Activated T-helper 1 cell treated with anti-CD3 and anti-CD28 coated beads, Interleukin-12 subunit alpha, Interleukin-12 subunit beta, Interleukin-2, Interleukin-4 antibody, amounts not matched to agents 30 ng/mL and 10 ng/mL and 1 ng/mL, durations not matched to agents 14 hours and 24 hours and 36 hours (primary cell): ENCODE data around the gene FABP3. TPM values are rescaled to one million over a fixed set of nuclear protein-coding genes. Genes with fewer than 3 reads are reported as not detected.

ENCODE experiments used
- DNase-seq: peaks from one replicate; pipeline ENCODE4 v3.0.0; 2021; ENCODE audit warnings: low spot score
- H3K27ac Mint-ChIP-seq: one replicate; pipeline ENCODE4 v1.8.0; 2021; ENCODE audit warnings: mild to moderate bottlenecking, mixed read lengths
- H3K27me3 Mint-ChIP-seq: one replicate; pipeline ENCODE4 v1.8.0; 2022; ENCODE audit warnings: mild to moderate bottlenecking, moderate library complexity, mixed read lengths; ENCODE audit not compliant: insufficient read depth
- H3K36me3 Mint-ChIP-seq: one replicate; pipeline ENCODE4 v1.8.0; 2021; ENCODE audit warnings: low read depth, mixed read lengths
- H3K4me1 Mint-ChIP-seq: one replicate; pipeline ENCODE4 v1.8.0; 2021; ENCODE audit warnings: low read depth, mixed read lengths
- H3K4me3 Mint-ChIP-seq: one replicate; pipeline ENCODE4 v1.8.0; 2021; ENCODE audit warnings: mild to moderate bottlenecking, moderate library complexity, mixed read lengths
- H3K9me3 Mint-ChIP-seq: one replicate; pipeline ENCODE4 v1.8.0; 2021; ENCODE audit warnings: mixed read lengths
- intact Hi-C: fragments of 100-400 bp; cut with micrococcal nuclease; formaldehyde crosslinking; loops from one replicate; pipeline ENCODE4 v1.15.1; 2024
- total RNA-seq: library from RNA; stranded (reverse); gene quantifications from 2 replicates; pipeline ENCODE4 v1.2.3, GENCODE V29; 2022

FABP3 gene
- total RNA-seq, 1 donor from 2014 or later, result not detected

DNA sequence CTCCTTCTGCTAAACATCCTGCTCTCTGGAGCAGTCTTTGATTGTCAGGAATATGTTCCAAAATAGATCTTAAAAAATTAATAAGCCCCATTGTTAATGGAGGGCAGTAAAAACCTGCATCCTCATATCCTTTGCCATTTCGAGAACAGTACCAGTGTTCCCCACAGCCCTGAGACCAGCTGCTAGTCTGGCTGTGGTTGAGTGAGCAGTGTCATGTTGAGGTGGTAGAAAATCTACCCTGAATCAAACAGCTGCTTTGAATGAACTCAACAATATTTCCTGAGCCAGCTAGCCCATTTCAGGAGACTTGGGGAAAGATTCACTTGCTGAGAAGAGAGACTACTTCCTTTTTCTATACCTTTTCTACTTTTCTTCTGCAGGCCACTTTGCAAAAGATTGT lies 24.4 kb downstream of the FABP3 start:
- Mint-ChIP-seq H3K4me3 (no peak overlapping the region), H3K9me3 (no peaks in the 10 kb centered on the region), H3K4me1 (no peaks in the 10 kb centered on the region), H3K36me3 (peaks cover 18% of the 10 kb centered on the region), H3K27ac (no peak overlapping the region), H3K27me3 (no peaks in the 10 kb centered on the region)
- DNase-seq, result no peak
- intact Hi-C loops, result no loop called here

DNA sequence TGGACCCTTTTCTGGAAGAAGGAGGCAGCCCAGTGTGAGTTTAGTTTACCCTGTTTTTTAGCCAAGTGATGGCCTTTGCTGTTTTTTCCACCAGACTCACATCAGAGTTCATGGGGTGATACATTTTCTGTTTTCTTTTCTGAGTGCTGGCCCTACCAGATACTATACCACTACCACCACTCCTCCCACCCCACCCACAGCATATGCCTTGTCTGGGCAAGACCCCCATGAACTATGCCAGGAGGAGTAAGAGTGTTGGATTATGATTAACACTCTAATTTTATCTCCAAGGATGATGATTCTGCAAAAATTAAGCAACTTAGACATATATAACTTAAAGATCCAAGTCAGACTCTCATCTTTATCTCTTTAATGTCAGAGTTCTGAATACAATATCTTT lies 26.1 kb downstream of the FABP3 start:
- DNase-seq, result no peak
- Mint-ChIP-seq H3K27ac (no peak overlapping the region), H3K36me3 (peaks cover 16% of the 10 kb centered on the region), H3K4me3 (no peak overlapping the region), H3K4me1 (no peaks in the 10 kb centered on the region), H3K27me3 (no peaks in the 10 kb centered on the region), H3K9me3 (no peaks in the 10 kb centered on the region)
- intact Hi-C loops, result no loop called here

DNA sequence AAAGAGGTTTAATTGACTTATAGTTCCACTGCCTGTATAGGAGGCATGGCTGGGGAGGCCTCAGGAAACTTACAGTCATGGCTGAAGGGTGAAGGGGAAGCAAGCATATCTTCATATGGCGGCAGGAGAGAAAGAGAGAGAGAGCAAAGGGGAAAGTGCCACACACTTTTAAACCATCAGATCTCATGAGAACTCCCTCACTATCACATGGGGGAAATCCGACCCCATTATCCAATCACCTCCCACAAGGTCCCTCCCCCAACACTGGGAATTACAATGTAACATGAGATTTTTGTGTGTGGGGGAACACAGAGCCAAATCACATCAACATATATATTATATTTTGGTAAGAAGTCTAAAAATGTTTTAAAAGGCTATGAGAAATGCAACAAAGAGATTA lies 27.2 kb downstream of the FABP3 start:
- intact Hi-C loops, result no loop called here
- no peaks in the 10 kb centered on the region for H3K9me3 Mint-ChIP-seq
- H3K27ac Mint-ChIP-seq, result no peak overlapping the region
- DNase-seq, result no peak
- no peak overlapping the region for H3K4me3 Mint-ChIP-seq
- no peaks in the 10 kb centered on the region for H3K4me1 Mint-ChIP-seq
- H3K27me3 Mint-ChIP-seq, result no peaks in the 10 kb centered on the region
- H3K36me3 Mint-ChIP-seq, result peaks cover 9% of the 10 kb centered on the region

DNA sequence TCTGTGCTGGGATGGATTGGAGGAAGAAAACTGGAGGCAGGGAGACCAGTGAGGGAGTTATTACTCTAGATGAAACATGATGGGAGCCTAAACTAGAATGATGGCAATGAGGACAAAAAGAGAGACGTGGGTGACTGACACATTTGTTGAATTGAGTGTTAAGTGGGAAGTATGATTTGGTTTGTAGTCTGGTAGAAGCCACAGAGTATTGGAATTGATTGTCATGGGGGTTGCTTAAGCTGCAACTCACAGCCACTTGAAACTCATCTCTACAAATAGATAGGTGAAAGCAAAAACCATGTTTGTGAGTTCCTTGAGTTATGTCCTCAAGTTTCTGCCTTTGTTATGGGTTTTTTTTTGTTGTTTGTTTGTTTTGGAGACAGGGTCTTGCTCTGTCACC lies 28.4 kb downstream of the FABP3 start:
- peaks cover 8% of the 10 kb centered on the region for H3K36me3 Mint-ChIP-seq
- no peaks in the 10 kb centered on the region for H3K9me3 Mint-ChIP-seq
- no peaks in the 10 kb centered on the region for H3K27me3 Mint-ChIP-seq
- H3K4me1 Mint-ChIP-seq, result no peaks in the 10 kb centered on the region
- no peak for DNase-seq
- H3K27ac Mint-ChIP-seq, result no peak overlapping the region
- H3K4me3 Mint-ChIP-seq, result no peak overlapping the region
- intact Hi-C loops, result no loop called here

DNA sequence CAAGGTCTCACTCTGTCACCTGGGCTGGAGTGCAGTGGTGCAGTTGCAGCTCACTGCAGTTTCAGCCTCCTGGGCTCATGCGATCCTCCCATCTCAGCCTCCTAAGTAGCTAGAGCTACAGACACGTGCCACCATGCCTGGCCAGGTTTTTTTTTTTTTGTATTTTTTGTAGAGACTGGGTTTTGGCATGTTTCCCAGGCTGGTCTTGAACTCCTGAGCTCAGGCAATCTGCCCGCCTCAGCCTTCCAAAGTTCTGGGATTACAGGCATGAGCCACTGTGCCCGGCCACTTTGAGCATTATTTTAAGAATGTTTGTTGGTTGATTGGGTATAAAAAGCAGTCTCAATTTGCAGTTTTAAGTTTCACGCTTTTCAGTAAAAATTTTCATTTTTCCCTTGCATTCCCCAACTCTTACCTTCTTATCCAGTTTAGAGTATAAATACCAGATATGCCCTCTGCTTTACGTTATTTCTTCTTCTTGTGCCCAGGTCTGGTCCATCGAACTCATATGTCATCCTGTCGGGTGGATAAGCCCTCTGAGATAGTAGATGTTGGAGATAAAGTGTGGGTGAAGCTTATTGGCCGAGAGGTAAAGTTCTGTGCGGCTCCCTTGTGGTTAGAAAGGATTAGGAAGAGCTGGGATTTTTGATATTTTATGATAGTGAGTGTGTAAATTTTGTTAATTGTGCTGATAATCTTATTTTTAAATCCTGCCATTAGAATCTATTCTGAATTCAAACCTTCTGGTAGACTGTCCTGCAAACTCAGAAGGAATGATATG lies 36.0 kb downstream of the FABP3 start:
- peaks cover 5% of the 10 kb centered on the region for H3K4me1 Mint-ChIP-seq
- peaks cover 7% of the 10 kb centered on the region for H3K36me3 Mint-ChIP-seq
- no peaks in the 10 kb centered on the region for H3K9me3 Mint-ChIP-seq
- intact Hi-C loops, result no loop called here
- H3K27ac Mint-ChIP-seq, result no peak overlapping the region
- no peak overlapping the region for H3K4me3 Mint-ChIP-seq
- no peaks in the 10 kb centered on the region for H3K27me3 Mint-ChIP-seq
- no peak for DNase-seq

DNA sequence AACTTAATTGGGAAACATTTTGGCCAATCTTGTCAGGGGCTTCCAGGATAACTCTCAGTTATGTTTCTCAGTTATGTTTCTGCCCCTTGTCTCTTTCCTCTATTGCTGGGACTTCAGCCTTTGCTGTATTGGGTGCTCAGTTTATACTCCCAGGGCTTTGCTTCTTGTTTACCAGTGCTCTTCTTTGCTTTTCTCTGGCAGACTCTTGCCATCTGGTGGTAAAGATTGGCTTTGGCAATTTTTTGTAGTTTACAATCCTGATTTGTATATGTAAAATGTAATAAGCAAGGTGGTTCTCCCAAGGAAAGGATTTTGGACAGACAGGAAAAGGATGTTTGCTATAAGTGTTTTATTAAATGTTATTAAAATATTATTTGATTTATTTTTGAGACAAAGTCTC lies 37.9 kb downstream of the FABP3 start:
- H3K4me1 Mint-ChIP-seq, result peaks cover 5% of the 10 kb centered on the region
- intact Hi-C loops, result loop anchor here (1.0 to 2.0 kb wide), 3 partner anchors 38 to 173 kb away; partner anchors contain the start of genes SNRNP40 and ZCCHC17
- H3K36me3 Mint-ChIP-seq, result peaks cover 9% of the 10 kb centered on the region
- no peak overlapping the region for H3K4me3 Mint-ChIP-seq
- no peak for DNase-seq
- no peak overlapping the region for H3K27ac Mint-ChIP-seq
- H3K9me3 Mint-ChIP-seq, result no peaks in the 10 kb centered on the region
- no peaks in the 10 kb centered on the region for H3K27me3 Mint-ChIP-seq

DNA sequence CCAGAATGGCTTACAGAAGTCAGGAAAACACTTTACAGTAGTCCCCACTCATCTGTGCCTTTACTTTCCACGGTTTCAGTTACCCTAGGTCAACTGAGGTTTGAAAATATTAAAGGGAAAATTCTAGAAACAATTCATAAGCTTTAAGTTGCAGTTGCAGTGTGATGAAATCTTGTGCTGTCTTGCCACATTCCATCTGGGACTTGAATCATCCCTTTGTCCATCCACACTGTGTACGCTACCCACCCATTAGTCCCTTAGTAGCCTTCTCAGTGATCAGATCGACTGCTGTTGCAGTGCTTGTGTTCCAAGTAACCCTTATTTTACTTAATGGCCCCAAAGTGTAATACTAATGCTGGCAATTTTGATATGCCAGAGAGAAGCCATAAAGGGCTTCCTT lies 45.5 kb downstream of the FABP3 start:
- H3K27me3 Mint-ChIP-seq, result no peaks in the 10 kb centered on the region

DNA sequence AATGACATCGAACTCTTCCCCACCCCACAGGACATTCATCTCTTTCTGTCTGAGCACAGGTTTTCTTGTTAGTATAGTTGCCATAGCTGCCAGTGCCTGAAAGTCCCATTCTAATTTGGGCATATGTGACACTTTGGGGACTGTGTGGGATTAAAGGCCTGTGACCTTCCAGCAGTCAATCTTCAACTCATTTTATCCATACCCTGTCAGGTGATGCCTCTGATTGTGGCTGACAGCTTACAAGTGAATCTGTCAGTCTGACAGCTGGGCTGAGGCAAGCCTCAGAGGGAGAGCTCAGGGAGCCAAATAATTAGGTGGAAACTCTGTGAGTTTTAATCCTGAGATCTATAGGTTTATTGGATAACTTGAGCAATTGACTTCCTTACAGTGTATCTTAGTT lies 46.4 kb downstream of the FABP3 start:
- Mint-ChIP-seq H3K36me3 (peaks cover 6% of the 10 kb centered on the region), H3K4me1 (no peaks in the 10 kb centered on the region), H3K27ac (no peak overlapping the region), H3K4me3 (no peak overlapping the region), H3K27me3 (no peaks in the 10 kb centered on the region), H3K9me3 (no peaks in the 10 kb centered on the region)
- no peak for DNase-seq
- intact Hi-C loops, result no loop called here

More for the DNA sequence above, 45.5 kb downstream of the FABP3 start:
- Mint-ChIP-seq H3K9me3 (no peaks in the 10 kb centered on the region), H3K27ac (no peak overlapping the region), H3K4me1 (no peaks in the 10 kb centered on the region), H3K36me3 (peaks cover 2% of the 10 kb centered on the region), H3K4me3 (no peak overlapping the region)
- intact Hi-C loops, result no loop called here
- no peak for DNase-seq

DNA sequence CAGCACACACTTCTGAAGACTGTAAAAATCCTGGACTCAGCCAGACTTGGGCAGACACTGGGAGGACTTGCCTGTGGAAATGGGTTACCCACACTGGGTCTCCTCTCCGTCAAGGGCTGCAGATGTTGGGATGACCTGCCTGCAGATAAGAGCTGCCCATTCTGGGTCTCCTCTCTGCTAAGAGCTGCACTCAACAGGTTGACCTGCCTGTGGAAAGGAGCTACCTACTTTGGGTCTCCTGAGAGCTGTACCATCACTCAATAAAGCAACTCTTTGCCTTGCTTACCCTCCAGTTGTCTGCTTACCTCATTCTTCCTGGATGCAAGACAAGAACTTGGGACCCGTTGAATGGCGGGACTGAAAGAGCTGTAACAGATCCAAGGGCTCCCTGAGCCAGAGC lies 47.9 kb downstream of the FABP3 start:
- intact Hi-C loops, result no loop called here
- Mint-ChIP-seq H3K4me1 (no peaks in the 10 kb centered on the region), H3K36me3 (peaks cover 12% of the 10 kb centered on the region), H3K9me3 (no peaks in the 10 kb centered on the region), H3K4me3 (no peak overlapping the region), H3K27me3 (no peaks in the 10 kb centered on the region), H3K27ac (no peak overlapping the region)
- no peak for DNase-seq

DNA sequence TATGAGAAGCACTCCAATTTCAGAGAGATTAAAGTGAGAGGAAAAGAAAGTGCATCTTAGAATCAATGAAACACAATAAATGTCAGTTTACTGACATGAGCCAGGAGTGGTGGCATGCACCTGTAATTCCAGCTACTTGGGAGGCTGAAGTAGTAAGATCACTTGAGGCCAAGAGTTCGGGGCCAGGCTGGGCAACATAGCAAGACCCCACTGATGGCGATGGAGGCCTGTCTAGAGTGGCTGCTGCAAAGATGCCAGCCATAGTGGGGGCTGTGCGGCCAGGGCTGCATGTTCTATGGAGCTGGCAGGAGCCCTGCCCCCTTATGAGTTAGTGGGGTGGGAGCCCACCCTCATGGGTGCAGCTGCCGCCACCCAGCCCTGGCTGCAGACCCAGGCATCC lies 48.8 kb downstream of the FABP3 start:
- no peak for DNase-seq
- no peaks in the 10 kb centered on the region for H3K9me3 Mint-ChIP-seq
- no peak overlapping the region for H3K4me3 Mint-ChIP-seq
- H3K36me3 Mint-ChIP-seq, result peaks cover 14% of the 10 kb centered on the region
- no peaks in the 10 kb centered on the region for H3K4me1 Mint-ChIP-seq
- H3K27ac Mint-ChIP-seq, result no peak overlapping the region
- intact Hi-C loops, result no loop called here
- H3K27me3 Mint-ChIP-seq, result no peaks in the 10 kb centered on the region

DNA sequence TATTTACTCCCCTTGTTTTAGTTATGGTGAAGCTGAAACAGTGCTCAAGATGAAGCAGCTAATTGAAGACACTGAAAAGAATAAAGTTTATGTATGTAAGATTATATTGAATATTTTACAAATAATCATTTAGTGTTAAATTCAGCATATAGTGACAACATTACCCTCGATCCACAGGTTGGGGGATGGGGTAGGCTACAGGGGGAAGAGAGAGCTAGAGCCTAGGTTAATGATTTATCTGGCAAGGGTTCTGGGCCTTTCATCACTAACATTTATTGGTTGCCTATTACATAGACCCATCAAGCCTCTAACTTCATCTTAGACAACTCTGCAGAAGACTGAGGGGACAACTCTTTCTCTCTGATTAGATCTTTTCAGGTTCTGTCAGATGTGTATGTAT lies 54.7 kb downstream of the FABP3 start:
- Mint-ChIP-seq H3K4me1 (no peaks in the 10 kb centered on the region), H3K27ac (no peak overlapping the region), H3K9me3 (no peaks in the 10 kb centered on the region), H3K27me3 (no peaks in the 10 kb centered on the region), H3K36me3 (peaks cover 34% of the 10 kb centered on the region), H3K4me3 (no peak overlapping the region)
- no peak for DNase-seq
- intact Hi-C loops, result no loop called here

DNA sequence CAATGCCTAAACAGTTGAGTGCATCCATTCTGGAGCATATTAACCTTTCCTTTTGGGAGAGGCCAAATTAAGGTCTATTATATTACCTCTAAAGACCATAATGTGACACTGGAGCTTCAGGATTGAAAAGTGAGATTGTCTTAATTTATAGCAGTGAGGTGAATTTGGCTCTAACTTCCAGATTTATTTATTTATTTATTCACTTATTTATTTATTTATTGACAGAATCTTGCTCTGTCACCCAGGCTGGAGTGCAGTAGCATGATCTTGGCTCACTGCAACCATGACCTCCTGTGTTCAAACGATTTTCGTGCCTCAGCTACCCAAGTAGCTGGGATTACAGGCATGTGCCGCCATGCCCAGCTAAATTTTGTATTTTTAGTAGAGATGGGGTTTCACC lies 57.0 kb downstream of the FABP3 start:
- H3K36me3 Mint-ChIP-seq, result peaks cover 35% of the 10 kb centered on the region
- no peaks in the 10 kb centered on the region for H3K4me1 Mint-ChIP-seq
- no peaks in the 10 kb centered on the region for H3K27me3 Mint-ChIP-seq
- DNase-seq, result no peak
- H3K4me3 Mint-ChIP-seq, result no peak overlapping the region
- intact Hi-C loops, result no loop called here
- H3K9me3 Mint-ChIP-seq, result no peaks in the 10 kb centered on the region
- H3K27ac Mint-ChIP-seq, result no peak overlapping the region
